Liver (tissue), 9 donors: ENCODE data around the gene GRWD1. TPM values are rescaled to one million over a fixed set of nuclear protein-coding genes. Genes with fewer than 3 reads are reported as not detected.

ENCODE experiments used
- DNase-seq: peaks from one replicate; pipeline ENCODE4 v3.0.0-alpha.2; 2017; ENCODE audit warnings: low spot score
- H3K27ac ChIP-seq, 2 donors: one replicate each; pipeline ENCODE4 v1.7.0; 2013; ENCODE audit warnings: inconsistent platforms in 2 of 2, low read length in 2 of 2, control low read depth in 1 of 2, low read depth in 1 of 2, mild to moderate bottlenecking in 1 of 2
- H3K27me3 ChIP-seq, 4 donors: one replicate each; pipeline versions ENCODE4 v1.6.1 to v1.7.0; 2013; ENCODE audit warnings: low read length in 3 of 4, inconsistent platforms in 1 of 4, mild to moderate bottlenecking in 1 of 4, moderate library complexity in 1 of 4; ENCODE audit not compliant: control insufficient read depth in 4 of 4, insufficient read depth in 4 of 4
- H3K36me3 ChIP-seq, 4 donors: one replicate each; pipeline versions ENCODE4 v1.6.1 to v1.7.0; 2013; ENCODE audit warnings: low read length in 3 of 4, mild to moderate bottlenecking in 3 of 4, low read depth in 1 of 4, moderate library complexity in 1 of 4; ENCODE audit not compliant: control insufficient read depth in 4 of 4, insufficient read depth in 3 of 4
- H3K4me1 ChIP-seq, 4 donors: one replicate each; pipeline versions ENCODE4 v1.6.1 to v1.7.0; 2013; ENCODE audit warnings: low read length in 3 of 4, mild to moderate bottlenecking in 3 of 4, moderate library complexity in 1 of 4; ENCODE audit not compliant: control insufficient read depth in 4 of 4, insufficient read depth in 4 of 4
- H3K4me3 ChIP-seq, 3 donors: one replicate each; pipeline versions ENCODE4 v1.6.1 to v1.7.0; 2013; ENCODE audit warnings: low read length in 3 of 3, control low read depth in 1 of 3, low read depth in 1 of 3, mild to moderate bottlenecking in 1 of 3
- H3K9ac ChIP-seq, 2 donors: one replicate each; pipeline ENCODE4 v1.7.0; 2013; ENCODE audit warnings: low read length in 2 of 2, mild to moderate bottlenecking in 2 of 2, moderate library complexity in 2 of 2, control low read depth in 1 of 2, low read depth in 1 of 2
- H3K9me3 ChIP-seq, 4 donors: one replicate each; pipeline versions ENCODE4 v1.6.1 to v1.7.0; 2013; ENCODE audit warnings: low read length in 3 of 4; ENCODE audit not compliant: control insufficient read depth in 4 of 4
- GABPA ChIP-seq, 2 donors: IDR thresholded peaks in 1 of 2; conservative IDR thresholded peaks in 1 of 2; 2 replicates each; pipeline ENCODE4 v1.6.1; 2016; ENCODE audit warnings: antibody characterized with exemption in 2 of 2, mild to moderate bottlenecking in 1 of 2, moderate library complexity in 1 of 2
- HNF4A ChIP-seq, 2 donors: conservative IDR thresholded peaks; 2 replicates each; pipeline ENCODE4 v1.6.1; 2016; ENCODE audit warnings: antibody characterized with exemption in 2 of 2, mild to moderate bottlenecking in 2 of 2
- HNF4G ChIP-seq: IDR thresholded peaks from 2 replicates; pipeline ENCODE4 v1.6.1; 2016; ENCODE audit warnings: antibody characterized with exemption
- JUND ChIP-seq, 2 donors: IDR thresholded peaks; 2 replicates each; pipeline ENCODE4 v1.6.1; 2016; ENCODE audit warnings: antibody characterized with exemption in 2 of 2
- RAD21 ChIP-seq, 2 donors: IDR thresholded peaks; 2 replicates each; pipeline ENCODE4 v1.6.1; 2016; ENCODE audit warnings: antibody characterized with exemption in 2 of 2, mild to moderate bottlenecking in 2 of 2
- RXRA ChIP-seq, 2 donors: IDR thresholded peaks; 2 replicates each; pipeline ENCODE4 v1.6.1; 2017 to 2018; ENCODE audit warnings: antibody characterized with exemption in 2 of 2, mild to moderate bottlenecking in 1 of 2
- TAF1 ChIP-seq: conservative IDR thresholded peaks from 2 replicates; pipeline ENCODE4 v1.6.1; 2016; ENCODE audit warnings: antibody characterized with exemption, mild to moderate bottlenecking
- YY1 ChIP-seq: IDR thresholded peaks from 2 replicates; pipeline ENCODE4 v1.6.1; 2016; ENCODE audit warnings: antibody characterized with exemption, mild to moderate bottlenecking
- WGBS: extraction: QIAGEN DNeasy Blood & Tissue Kit; methylation state at CpG from one replicate; pipeline ENCODE4 v1.1.7; 2013; 5-methylcytosine and 5-hydroxymethylcytosine counted together
- polyA plus RNA-seq, 2 donors: library from polyadenylated mRNA; stranded (reverse) in 1 of 2; unstranded in 1 of 2; fragments of 200-250 nt in 1 of 2; fragments of >200 nt in 1 of 2; fragmentation: Nextera tagmentation in 1 of 2; extraction: Ambion mirVana in 1 of 2; gene quantifications; one replicate each; pipeline versions ENCODE4 v1.2.1 to v1.2.3, GENCODE V29; 2013 to 2015
- total RNA-seq, 2 donors: library from RNA; depleted of rRNA; stranded (reverse); fragments of >200 nt; gene quantifications; one replicate each; pipeline ENCODE4 v1.2.3, GENCODE V29; 2014
- TF ChIP-seq, protein P1 (sequence below): IDR thresholded peaks from 2 replicates; pipeline ENCODE4 v1.6.1; 2016; ENCODE audit warnings: antibody characterized with exemption, mild to moderate bottlenecking
- TF ChIP-seq, protein P2 (sequence below): IDR thresholded peaks from 2 replicates; pipeline ENCODE4 v1.6.1; 2016; ENCODE audit warnings: antibody characterized with exemption
- TF ChIP-seq, protein P3 (sequence below): IDR thresholded peaks from 2 replicates; pipeline ENCODE4 v1.6.1; 2016; ENCODE audit warnings: antibody characterized with exemption
- donor health status: healthy.
- donor health status: healthy.
- donor health status: healthy.
- donor health status: healthy.
- donor health status: healthy.

The GRWD1 gene
- total and polyA plus RNA-seq, 4 donors = 7.1 to 31.7 (median 15.3) TPM

DNA sequence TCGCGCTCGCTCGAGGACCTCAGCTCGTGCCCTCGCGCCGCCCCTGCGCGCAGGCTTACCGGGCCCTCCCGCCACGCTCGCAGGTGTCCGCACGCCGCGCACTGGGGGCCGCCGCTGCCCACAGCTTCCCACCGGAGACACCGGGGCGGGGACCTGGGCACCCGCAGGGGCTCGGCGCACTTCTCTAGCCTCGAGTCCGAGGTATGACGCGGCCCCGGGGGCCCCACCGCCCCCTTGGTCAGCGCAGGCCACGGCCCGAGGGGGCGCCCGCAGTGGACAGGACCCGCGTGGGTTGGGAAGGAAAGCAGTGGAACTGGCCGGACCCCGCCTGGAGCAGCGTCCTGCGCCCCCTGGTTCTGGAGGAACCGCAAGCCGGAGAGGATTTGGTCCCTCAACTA, 2.1 kb upstream of the GRWD1 start:
- peaks cover 0 to 10% (median 6%) of the 10 kb centered on the region in 4 donors for H3K36me3 ChIP-seq
- peaks cover 4 to 24% (median 14%) of the 10 kb centered on the region in 4 donors for H3K4me1 ChIP-seq
- TF ChIP-seq GABPA (IDR thresholded peaks at IDR 0.05 in 1 of 2, conservative IDR thresholded peaks at IDR 0.05 in 1 of 2) (no peak), RXRA (IDR thresholded peaks at IDR 0.05) (no peak), JUND (IDR thresholded peaks at IDR 0.05) (no peak), HNF4G (no peak), HNF4A (conservative IDR thresholded peaks at IDR 0.05) (no peak), YY1 (no peak)
- TF ChIP-seq, protein P1, sequence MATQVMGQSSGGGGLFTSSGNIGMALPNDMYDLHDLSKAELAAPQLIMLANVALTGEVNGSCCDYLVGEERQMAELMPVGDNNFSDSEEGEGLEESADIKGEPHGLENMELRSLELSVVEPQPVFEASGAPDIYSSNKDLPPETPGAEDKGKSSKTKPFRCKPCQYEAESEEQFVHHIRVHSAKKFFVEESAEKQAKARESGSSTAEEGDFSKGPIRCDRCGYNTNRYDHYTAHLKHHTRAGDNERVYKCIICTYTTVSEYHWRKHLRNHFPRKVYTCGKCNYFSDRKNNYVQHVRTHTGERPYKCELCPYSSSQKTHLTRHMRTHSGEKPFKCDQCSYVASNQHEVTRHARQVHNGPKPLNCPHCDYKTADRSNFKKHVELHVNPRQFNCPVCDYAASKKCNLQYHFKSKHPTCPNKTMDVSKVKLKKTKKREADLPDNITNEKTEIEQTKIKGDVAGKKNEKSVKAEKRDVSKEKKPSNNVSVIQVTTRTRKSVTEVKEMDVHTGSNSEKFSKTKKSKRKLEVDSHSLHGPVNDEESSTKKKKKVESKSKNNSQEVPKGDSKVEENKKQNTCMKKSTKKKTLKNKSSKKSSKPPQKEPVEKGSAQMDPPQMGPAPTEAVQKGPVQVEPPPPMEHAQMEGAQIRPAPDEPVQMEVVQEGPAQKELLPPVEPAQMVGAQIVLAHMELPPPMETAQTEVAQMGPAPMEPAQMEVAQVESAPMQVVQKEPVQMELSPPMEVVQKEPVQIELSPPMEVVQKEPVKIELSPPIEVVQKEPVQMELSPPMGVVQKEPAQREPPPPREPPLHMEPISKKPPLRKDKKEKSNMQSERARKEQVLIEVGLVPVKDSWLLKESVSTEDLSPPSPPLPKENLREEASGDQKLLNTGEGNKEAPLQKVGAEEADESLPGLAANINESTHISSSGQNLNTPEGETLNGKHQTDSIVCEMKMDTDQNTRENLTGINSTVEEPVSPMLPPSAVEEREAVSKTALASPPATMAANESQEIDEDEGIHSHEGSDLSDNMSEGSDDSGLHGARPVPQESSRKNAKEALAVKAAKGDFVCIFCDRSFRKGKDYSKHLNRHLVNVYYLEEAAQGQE = no peak
- no peak overlapping the region for H3K27ac ChIP-seq
- no peaks in the 10 kb centered on the region for H3K27me3 ChIP-seq
- no peak for DNase-seq
- WGBS = 22% methylated on average over 45 of the region's 45 CpGs
- H3K9ac ChIP-seq = no peak overlapping the region
- H3K9me3 ChIP-seq = no peaks in the 10 kb centered on the region
- peak overlapping the region in 1 of 3 donors; percentile 39 for H3K4me3 ChIP-seq

DNA sequence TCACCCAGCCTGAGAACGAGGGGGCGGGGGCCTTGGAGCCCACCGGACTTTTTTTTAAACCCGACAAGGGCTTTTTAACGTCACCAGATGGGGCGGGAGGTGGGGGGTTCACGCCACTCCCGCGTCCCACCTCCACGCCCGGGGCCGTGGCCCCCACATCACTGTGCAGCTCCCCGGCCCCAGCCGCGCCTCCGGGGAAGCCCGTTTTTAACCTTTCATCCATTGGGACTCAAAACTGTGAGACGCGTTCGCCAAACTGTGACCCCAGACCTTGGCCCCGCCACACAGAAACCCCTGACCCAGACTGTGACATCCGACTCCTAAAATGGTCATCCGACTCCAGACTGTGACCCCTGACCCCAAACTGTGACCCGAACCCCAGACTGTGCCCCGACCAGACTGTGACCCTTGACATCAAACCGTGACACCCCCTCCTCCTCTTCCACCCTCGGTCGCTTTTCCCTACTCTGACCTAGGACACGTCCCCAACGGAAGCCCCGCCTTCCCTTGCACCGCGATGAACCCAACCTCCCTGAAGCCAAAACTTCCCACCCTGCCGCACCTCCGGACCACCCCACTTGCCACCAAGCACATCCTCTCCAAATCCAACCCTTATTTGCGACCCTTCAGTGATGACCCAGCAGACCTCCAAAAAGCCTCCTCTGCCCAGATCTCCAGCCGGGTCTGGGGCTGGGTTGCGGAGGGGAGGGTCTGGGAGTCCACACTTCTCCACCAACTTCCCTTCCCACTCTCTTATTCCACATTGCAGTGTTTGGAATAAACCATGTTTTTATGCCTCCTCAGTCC, 1.5 kb upstream of the GRWD1 start:
- Histone ChIP-seq H3K4me1 (peaks cover 4 to 24% (median 14%) of the 10 kb centered on the region in 4 donors), H3K4me3 (no peak overlapping the region), H3K9ac (no peak overlapping the region), H3K9me3 (no peaks in the 10 kb centered on the region), H3K36me3 (peaks cover 0 to 13% (median 6%) of the 10 kb centered on the region in 4 donors), H3K27me3 (no peaks in the 10 kb centered on the region), H3K27ac (no peak overlapping the region)
- DNase-seq = no peak
- TF ChIP-seq HNF4A (conservative IDR thresholded peaks at IDR 0.05) (peak in 1 of 2 donors; percentile 28), RAD21 (IDR thresholded peaks at IDR 0.05) (no peak), TAF1 (no peak), GABPA (IDR thresholded peaks at IDR 0.05 in 1 of 2, conservative IDR thresholded peaks at IDR 0.05 in 1 of 2) (no peak)
- TF ChIP-seq, protein P2, sequence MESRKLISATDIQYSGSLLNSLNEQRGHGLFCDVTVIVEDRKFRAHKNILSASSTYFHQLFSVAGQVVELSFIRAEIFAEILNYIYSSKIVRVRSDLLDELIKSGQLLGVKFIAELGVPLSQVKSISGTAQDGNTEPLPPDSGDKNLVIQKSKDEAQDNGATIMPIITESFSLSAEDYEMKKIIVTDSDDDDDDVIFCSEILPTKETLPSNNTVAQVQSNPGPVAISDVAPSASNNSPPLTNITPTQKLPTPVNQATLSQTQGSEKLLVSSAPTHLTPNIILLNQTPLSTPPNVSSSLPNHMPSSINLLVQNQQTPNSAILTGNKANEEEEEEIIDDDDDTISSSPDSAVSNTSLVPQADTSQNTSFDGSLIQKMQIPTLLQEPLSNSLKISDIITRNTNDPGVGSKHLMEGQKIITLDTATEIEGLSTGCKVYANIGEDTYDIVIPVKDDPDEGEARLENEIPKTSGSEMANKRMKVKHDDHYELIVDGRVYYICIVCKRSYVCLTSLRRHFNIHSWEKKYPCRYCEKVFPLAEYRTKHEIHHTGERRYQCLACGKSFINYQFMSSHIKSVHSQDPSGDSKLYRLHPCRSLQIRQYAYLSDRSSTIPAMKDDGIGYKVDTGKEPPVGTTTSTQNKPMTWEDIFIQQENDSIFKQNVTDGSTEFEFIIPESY = no peak
- TF ChIP-seq, protein P3, sequence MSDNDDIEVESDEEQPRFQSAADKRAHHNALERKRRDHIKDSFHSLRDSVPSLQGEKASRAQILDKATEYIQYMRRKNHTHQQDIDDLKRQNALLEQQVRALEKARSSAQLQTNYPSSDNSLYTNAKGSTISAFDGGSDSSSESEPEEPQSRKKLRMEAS = no peak
- WGBS = 19% methylated on average over 38 of the region's 38 CpGs

DNA sequence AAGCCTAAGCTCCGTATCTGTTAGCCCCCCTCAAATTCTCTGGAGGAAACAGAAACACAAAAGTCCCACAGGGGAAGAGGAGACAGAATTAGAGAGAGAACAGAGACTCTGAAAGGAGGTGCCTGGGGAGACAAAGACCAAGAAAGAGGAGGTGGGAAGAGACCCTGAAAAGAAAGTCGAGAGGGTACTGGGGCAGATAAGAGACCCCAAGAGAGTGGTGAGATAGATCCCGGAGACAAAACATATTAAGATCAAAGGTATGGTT, 915 bp upstream of the GRWD1 start:
- no peak for TF ChIP-seq HNF4A (conservative IDR thresholded peaks at IDR 0.05)
- H3K27ac ChIP-seq = peak overlapping the region in 1 of 2 donors; percentile 68
- H3K27me3 ChIP-seq = no peaks in the 10 kb centered on the region

More for the DNA sequence above, 915 bp upstream of the GRWD1 start:
- WGBS = 38% methylated on average over 3 of the region's 3 CpGs
- H3K36me3 ChIP-seq = peaks cover 2 to 17% (median 8%) of the 10 kb centered on the region in 4 donors
- H3K9me3 ChIP-seq = no peaks in the 10 kb centered on the region
- H3K4me1 ChIP-seq = peaks cover 4 to 24% (median 14%) of the 10 kb centered on the region in 4 donors
- no peak overlapping the region for H3K9ac ChIP-seq
- H3K4me3 ChIP-seq = no peak overlapping the region
- DNase-seq = no peak
